PFSK-1 (cell line): Measurements from ENCODE around the gene POGZ.

Experiments
- FOXP2 ChIP-seq: optimal IDR thresholded peaks from 2 replicates; pipeline ENCODE3; 2011; ENCODE audit warnings: borderline replicate concordance, control low read depth, inconsistent platforms; ENCODE audit not compliant: insufficient read depth; ENCODE audit errors: extremely low read length, extremely low read depth
- POLR2AphosphoS5 ChIP-seq: IDR thresholded peaks from 2 replicates; pipeline ENCODE4 v1.6.1; 2012; ENCODE audit warnings: low read depth, mild to moderate bottlenecking, control low read depth, low read length, moderate library complexity
- REST ChIP-seq, 2 experiments: IDR thresholded peaks; 2 replicates each; pipeline versions ENCODE4 v1.6.1 to v1.8.0; 2011 to 2012; ENCODE audit warnings: low read depth in 2 of 2, low read length in 2 of 2, control low read depth in 1 of 2, inconsistent platforms in 1 of 2, mild to moderate bottlenecking in 1 of 2, moderate library complexity in 1 of 2; ENCODE audit not compliant: insufficient read depth in 1 of 2
- SIN3A ChIP-seq: IDR thresholded peaks from 2 replicates; pipeline ENCODE4 v1.6.1; 2012; ENCODE audit warnings: mild to moderate bottlenecking, low read length, moderate library complexity, borderline replicate concordance; ENCODE audit not compliant: insufficient read depth

- no peak for TF ChIP-seq POLR2AphosphoS5
- TF ChIP-seq FOXP2 = no peak
- no peak for TF ChIP-seq REST (IDR thresholded peaks at IDR 0.05; ENCODE audit: insufficient read depth in 1 of 2, low read depth in 2 of 2, low read length in 2 of 2)
- no peak for TF ChIP-seq SIN3A
These were observed 16.8 kb upstream of the POGZ start for GRCh38 chr1:151476083-151476482.
